Progenitor cell of endocrine pancreas (in vitro differentiated cells): ENCODE data around the gene GATA1. TPM values are rescaled to one million over a fixed set of nuclear protein-coding genes. Genes with fewer than 3 reads are reported as not detected.
A peak's percentile ranks its signal among the peaks of the same experiment; 100 is the strongest.

Source experiments
- DNase-seq: peaks from one replicate; pipeline ENCODE4 v3.0.0; 2021; ENCODE audit warnings: low spot score; ENCODE audit not compliant: unreplicated experiment
- H3K27ac Mint-ChIP-seq: 2 replicates; pipeline ENCODE4 v1.8.0; 2021; ENCODE audit warnings: mild to moderate bottlenecking, moderate library complexity, mixed read lengths
- H3K27me3 Mint-ChIP-seq: 2 replicates; pipeline ENCODE4 v1.8.0; 2021; ENCODE audit warnings: mixed read lengths
- H3K36me3 Mint-ChIP-seq: 2 replicates; pipeline ENCODE4 v1.8.0; 2022; ENCODE audit warnings: mixed read lengths; ENCODE audit not compliant: insufficient read depth
- H3K4me1 Mint-ChIP-seq: 2 replicates; pipeline ENCODE4 v1.8.0; 2021; ENCODE audit warnings: low read depth, mixed read lengths
- H3K4me3 Mint-ChIP-seq: 2 replicates; pipeline ENCODE4 v1.8.0; 2021; ENCODE audit warnings: low read depth, mild to moderate bottlenecking, moderate library complexity, mixed read lengths
- H3K9me3 Mint-ChIP-seq: 2 replicates; pipeline ENCODE4 v1.8.0; 2021; ENCODE audit warnings: low read depth, mixed read lengths
- CTCF ChIP-seq: fragments of 200-600 bp; sonication (generic); IDR thresholded peaks from one replicate; pipeline ENCODE4 v1.5.0; 2021; ENCODE audit warnings: antibody characterized with exemption, mild to moderate bottlenecking; ENCODE audit not compliant: unreplicated experiment
- total RNA-seq: library from RNA; stranded (reverse); gene quantifications from 2 replicates; pipeline ENCODE4 v1.2.1, GENCODE V29; 2021

Gene GATA1
- total RNA-seq, 1 donor from 2014 or later, result not detected

- DNase-seq, result no peak
- Mint-ChIP-seq H3K27me3 (peaks cover 52% of the 10 kb centered on the region), H3K9me3 (peaks cover 4% of the 10 kb centered on the region), H3K4me1 (no peaks in the 10 kb centered on the region), H3K36me3 (peaks cover under 1% of the 10 kb centered on the region), H3K27ac (no peak overlapping the region), H3K4me3 (peak overlapping the region; percentile 71)
- TF ChIP-seq CTCF, result no peak
Observed at GRCh38 chrX:48833542-48834138, 47.2 kb downstream of the GATA1 start.

GRCh38 chrX:48834383-48834709, 48.0 kb downstream of the GATA1 start:
- Mint-ChIP-seq H3K4me3 (peak overlapping the region; percentile 71), H3K27me3 (peaks cover 48% of the 10 kb centered on the region), H3K27ac (no peak overlapping the region), H3K4me1 (no peaks in the 10 kb centered on the region), H3K9me3 (peaks cover 4% of the 10 kb centered on the region), H3K36me3 (no peaks in the 10 kb centered on the region)
- DNase-seq, result no peak
- TF ChIP-seq CTCF, result no peak

GRCh38 chrX:48835524-48836329, 49.3 kb downstream of the GATA1 start, which contains the start of gene PCSK1N:
Gene PCSK1N, minus strand, starts transcription at chrX:48835610. Its CDS starts 78 bp downstream, at chrX:48835532.
- H3K4me1 Mint-ChIP-seq, result no peaks in the 10 kb centered on the region
- peaks cover 36% of the 10 kb centered on the region for H3K27me3 Mint-ChIP-seq
- peaks cover 4% of the 10 kb centered on the region for H3K9me3 Mint-ChIP-seq
- no peak for TF ChIP-seq CTCF
- H3K27ac Mint-ChIP-seq, result peak within 1 kb of the TSS; percentile 64
- peak within 1 kb of the TSS; percentile 71 for H3K4me3 Mint-ChIP-seq
- H3K36me3 Mint-ChIP-seq, result no peaks in the 10 kb centered on the region
- DNase-seq, result no peak

- DNase-seq, result no peak
- H3K4me3 Mint-ChIP-seq, result no peak overlapping the region
- H3K9me3 Mint-ChIP-seq, result peaks cover 8% of the 10 kb centered on the region
- no peaks in the 10 kb centered on the region for H3K36me3 Mint-ChIP-seq
- H3K4me1 Mint-ChIP-seq, result no peaks in the 10 kb centered on the region
- H3K27ac Mint-ChIP-seq, result no peak overlapping the region
- no peak for TF ChIP-seq CTCF
- H3K27me3 Mint-ChIP-seq, result peaks cover 7% of the 10 kb centered on the region
Observed at GRCh38 chrX:48839686-48840085, 53.3 kb downstream of the GATA1 start.

Other genes with a start within 250 kb of the GATA1 start
- 12.6 and 14.5 TPM in 2 replicates for gene TBC1D25, start 246.9 kb upstream of the GATA1 start, total RNA-seq
- gene RBM3, start 212.1 kb upstream of the GATA1 start, total RNA-seq, result 140 and 169 TPM in 2 replicates
- gene WDR13, start 189.1 kb upstream of the GATA1 start, total RNA-seq, result 103 and 112 TPM in 2 replicates
- 0.62 and 1.2 TPM in 2 replicates for gene WAS, start 102.8 kb upstream of the GATA1 start, total RNA-seq
- 7.4 and 8.2 TPM in 2 replicates for gene SUV39H1, start 89.9 kb upstream of the GATA1 start, total RNA-seq
- not detected in 2 replicates for gene GLOD5, start 24.8 kb upstream of the GATA1 start, total RNA-seq
- 234 and 261 TPM in 2 replicates for gene HDAC6, start 15.5 kb downstream of the GATA1 start, total RNA-seq
- 0.31 TPM in 1 of 2 replicates, not detected in the other for gene ERAS, start 39.9 kb downstream of the GATA1 start, total RNA-seq
- gene PCSK1N, start 49.0 kb downstream of the GATA1 start, total RNA-seq, result 55.4 and 58.3 TPM in 2 replicates
- 68.1 and 73.8 TPM in 2 replicates for gene TIMM17B, start 111.2 kb downstream of the GATA1 start, total RNA-seq
- gene PQBP1, start 111.3 kb downstream of the GATA1 start, total RNA-seq, result 71.5 and 75.4 TPM in 2 replicates
- gene SLC35A2, start 125.1 kb downstream of the GATA1 start, total RNA-seq, result 33.9 and 34.9 TPM in 2 replicates
- gene PIM2, start 132.4 kb downstream of the GATA1 start, total RNA-seq, result 9.9 and 10.4 TPM in 2 replicates
- 52.5 and 53.3 TPM in 2 replicates for gene OTUD5, start 171.0 kb downstream of the GATA1 start, total RNA-seq
- gene KCND1, start 185.3 kb downstream of the GATA1 start, total RNA-seq, result 8.0 and 8.2 TPM in 2 replicates
- gene GRIPAP1, start 215.7 kb downstream of the GATA1 start, total RNA-seq, result 89.9 and 98.4 TPM in 2 replicates